IMR-90 (cell line): ENCODE results near the gene LENG1. TPM values are rescaled to one million over a fixed set of nuclear protein-coding genes. Genes with fewer than 3 reads are reported as not detected.

Source experiments
- ATAC-seq: fragments of 200-7000 bp; cut with Tn5 transposase; 2 replicates; pipeline ENCODE4 v1.9.1; 2020; ENCODE audit warnings: low read depth, mild to moderate bottlenecking, moderate library complexity
- BruUV-seq: library from RNA; stranded (reverse); fragments of 400-500 nt; replicated peaks from 2 replicates; lab custom pipeline; 2021; lab: Mats Ljungman, UMichigan
- CTCF ChIA-PET: fragments of 300-600 bp; formaldehyde crosslinking; extraction: SDS; loops from one replicate; lab custom pipeline; 2021; ENCODE audit warnings: antibody characterized with exemption; lab: Yijun Ruan, JAX
- POLR2A ChIA-PET: fragments of 300-600 bp; sonication (Branson Sonifier 250); formaldehyde crosslinking; loops from one replicate; lab custom pipeline; 2022; ENCODE audit warnings: antibody characterized with exemption; ENCODE audit not compliant: unreplicated experiment; lab: Charles Lee
- DNase-seq: peaks from one replicate; pipeline ENCODE4 v3.0.0; 2013
- H2AFZ ChIP-seq: replicated peaks from 2 replicates; pipeline ENCODE3; 2013; ENCODE audit warnings: low read length, mild to moderate bottlenecking; ENCODE audit not compliant: poor library complexity
- H2AK5ac ChIP-seq: 2 replicates; pipeline ENCODE4 v1.6.1; 2013; ENCODE audit warnings: low read depth, low read length, inconsistent platforms
- H2AK9ac ChIP-seq: replicated peaks from 2 replicates; pipeline ENCODE3; 2013; ENCODE audit warnings: mild to moderate bottlenecking, low read depth, low read length, moderate library complexity; ENCODE audit not compliant: poor library complexity
- H2BK120ac ChIP-seq: 2 replicates; pipeline ENCODE4 v1.6.1; 2013; ENCODE audit warnings: low read depth, low read length, inconsistent platforms
- H2BK15ac ChIP-seq: 3 replicates; pipeline ENCODE4 v1.6.1; 2013; ENCODE audit warnings: low read depth, low read length, inconsistent platforms
- H2BK20ac ChIP-seq: 2 replicates; pipeline ENCODE4 v1.6.1; 2013; ENCODE audit warnings: low read depth, mild to moderate bottlenecking, inconsistent platforms, low read length, moderate library complexity
- H2BK5ac ChIP-seq: 2 replicates; pipeline ENCODE4 v1.6.1; 2013; ENCODE audit warnings: mild to moderate bottlenecking, low read depth, low read length, inconsistent platforms; ENCODE audit not compliant: poor library complexity, severe bottlenecking
- H3K14ac ChIP-seq: replicated peaks from 2 replicates; pipeline ENCODE4 v1.6.1; 2013; ENCODE audit warnings: low read depth, low read length, inconsistent platforms
- H3K18ac ChIP-seq: 2 replicates; pipeline ENCODE4 v1.6.1; 2013; ENCODE audit warnings: low read depth, low read length, control low read depth
- H3K23ac ChIP-seq: 2 replicates; pipeline ENCODE4 v1.6.1; 2013; ENCODE audit warnings: low read depth, low read length, inconsistent platforms
- H3K27ac ChIP-seq: 2 replicates; pipeline ENCODE4 v1.5.1; 2013; ENCODE audit warnings: mild to moderate bottlenecking, control low read depth, low read length; ENCODE audit not compliant: insufficient read depth
- H3K27me3 ChIP-seq: 2 replicates; pipeline ENCODE4 v1.6.1; 2013; ENCODE audit warnings: low read length; ENCODE audit not compliant: control insufficient read depth, insufficient read depth
- H3K36me3 ChIP-seq: 2 replicates; pipeline ENCODE4 v1.6.1; 2013; ENCODE audit warnings: low read length, mixed read lengths; ENCODE audit not compliant: control insufficient read depth, insufficient read depth
- H3K4ac ChIP-seq: 2 replicates; pipeline ENCODE4 v1.6.1; 2013; ENCODE audit warnings: low read depth, low read length, inconsistent platforms
- H3K4me1 ChIP-seq: 2 replicates; pipeline ENCODE4 v1.6.1; 2013; ENCODE audit warnings: low read length, mixed read lengths; ENCODE audit not compliant: control insufficient read depth, insufficient read depth
- H3K4me2 ChIP-seq: 2 replicates; pipeline ENCODE4 v1.6.1; 2013; ENCODE audit warnings: low read depth, mild to moderate bottlenecking, control low read depth, low read length, moderate library complexity
- H3K4me3 ChIP-seq: 2 replicates; pipeline ENCODE4 v1.5.1; 2013; ENCODE audit warnings: low read depth, mild to moderate bottlenecking, control low read depth, low read length, moderate library complexity; ENCODE audit not compliant: insufficient read depth
- H3K56ac ChIP-seq: 2 replicates; pipeline ENCODE4 v1.6.1; 2013; ENCODE audit warnings: low read length, inconsistent platforms; ENCODE audit not compliant: insufficient read depth; ENCODE audit errors: extremely low read depth
- H3K79me1 ChIP-seq, 2 experiments: 2 replicates each; pipeline ENCODE4 v1.6.1; 2013; ENCODE audit warnings: low read length in 2 of 2, inconsistent platforms in 1 of 2, low read depth in 1 of 2
- H3K9ac ChIP-seq: 2 replicates; pipeline ENCODE4 v1.6.1; 2013; ENCODE audit warnings: low read depth, low read length, control low read depth
- H3K9me1 ChIP-seq: 2 replicates; pipeline ENCODE4 v1.6.1; 2013; ENCODE audit warnings: low read length, inconsistent platforms; ENCODE audit not compliant: insufficient read depth
- H3K9me3 ChIP-seq: 2 replicates; pipeline ENCODE4 v1.6.1; 2013; ENCODE audit warnings: low read length; ENCODE audit not compliant: control insufficient read depth, insufficient read depth
- H4K20me1 ChIP-seq: 2 replicates; pipeline ENCODE4 v1.6.1; 2013; ENCODE audit warnings: low read length, inconsistent platforms; ENCODE audit not compliant: insufficient read depth
- H4K5ac ChIP-seq: 2 replicates; pipeline ENCODE4 v1.6.1; 2013; ENCODE audit warnings: mild to moderate bottlenecking, low read depth, low read length, control low read depth
- H4K8ac ChIP-seq, 2 experiments: 2 replicates each; pipeline ENCODE4 v1.6.1; 2013; ENCODE audit warnings: low read depth in 2 of 2, low read length in 2 of 2, control low read depth in 1 of 2, inconsistent platforms in 1 of 2
- H4K91ac ChIP-seq: 2 replicates; pipeline ENCODE4 v1.6.1; 2013; ENCODE audit warnings: low read depth, low read length, inconsistent platforms; ENCODE audit not compliant: insufficient read depth
- CEBPB ChIP-seq: IDR thresholded peaks from 2 replicates; pipeline ENCODE4 v1.6.1; 2012; ENCODE audit warnings: low read depth, low read length, improper control_type of control experiment
- CHD1 ChIP-seq: IDR thresholded peaks from 2 replicates; pipeline ENCODE4 v1.6.1; 2012; ENCODE audit warnings: low read depth, low read length, improper control_type of control experiment
- FOS ChIP-seq: fragments of 150-350 bp; IDR thresholded peaks from 2 replicates; pipeline ENCODE4 v1.6.1; 2016; ENCODE audit warnings: low read depth, low read length
- MAZ ChIP-seq: IDR thresholded peaks from 2 replicates; pipeline ENCODE4 v1.6.1; 2012; ENCODE audit warnings: low read depth, mild to moderate bottlenecking, low read length, improper control_type of control experiment, moderate library complexity, borderline replicate concordance
- MXI1 ChIP-seq: IDR thresholded peaks from 2 replicates; pipeline ENCODE4 v1.6.1; 2012; ENCODE audit warnings: low read depth, mild to moderate bottlenecking, low read length, moderate library complexity, borderline replicate concordance
- POLR2A ChIP-seq: IDR thresholded peaks from 2 replicates; pipeline ENCODE4 v1.6.1; 2012; ENCODE audit warnings: mild to moderate bottlenecking, low read depth, low read length
- RCOR1 ChIP-seq: IDR thresholded peaks from 2 replicates; pipeline ENCODE4 v1.6.1; 2012; ENCODE audit warnings: mild to moderate bottlenecking, low read length, improper control_type of control experiment; ENCODE audit not compliant: insufficient replicate concordance
- RFX5 ChIP-seq: IDR thresholded peaks from 2 replicates; pipeline ENCODE4 v1.8.0; 2012; ENCODE audit warnings: low read depth, mild to moderate bottlenecking, low read length, moderate library complexity
- WGBS, 2 experiments: methylation state at CpG; one replicate each; pipeline versions ENCODE4 v1.1.5 to v1.1.7; 2013; ENCODE audit warnings: missing lambda C conversion rate in 2 of 2; ENCODE audit not compliant: insufficient read length in 1 of 2; ENCODE audit errors: extremely low coverage in 2 of 2; 5-methylcytosine and 5-hydroxymethylcytosine counted together
- dilution Hi-C: fragments of 300-500 bp; cut with HindIII; formaldehyde crosslinking; loops from one replicate; pipeline ENCODE4 v1.14.3; 2018; ENCODE audit warnings: low sequenced_read_pairs; ENCODE audit not compliant: unreplicated experiment
- in situ Hi-C: fragments of 300-500 bp; cut with MboI; formaldehyde crosslinking; loops from 3 replicates; pipeline ENCODE4 v1.14.3; 2019; ENCODE audit warnings: low sequenced_read_pairs, inconsistent platforms, mixed read lengths
- intact Hi-C: fragments of 100-400 bp; cut with micrococcal nuclease; formaldehyde crosslinking; loops from 2 replicates; pipeline ENCODE4 v1.10.0; 2022
- polyA plus RNA-seq, 3 experiments: library from polyadenylated mRNA; depleted of rRNA; stranded (reverse); fragments of >200 nt; gene quantifications; 2 replicates each; pipeline ENCODE4 v1.2.3, GENCODE V29; 2012; ENCODE audit warnings: low replicate concordance in 1 of 3
- total RNA-seq: library from RNA; depleted of rRNA; stranded (reverse); fragments of >200 nt; gene quantifications from 2 replicates; pipeline ENCODE4 v1.2.3, GENCODE V29; 2012
- TF ChIP-seq, protein P1 (sequence below): fragments of 150-350 bp; IDR thresholded peaks from 2 replicates; pipeline ENCODE4 v1.6.1; 2017; ENCODE audit warnings: mild to moderate bottlenecking, antibody characterized with exemption, low read length, low read depth
- TF ChIP-seq, protein P2 (sequence below): conservative IDR thresholded peaks from 2 replicates; pipeline ENCODE4 v1.5.1; 2012; ENCODE audit warnings: mild to moderate bottlenecking, low read depth, low read length, improper control_type of control experiment

Gene LENG1
- total and polyA plus RNA-seq, 2 of the 4 experiments (the other 2 are of a cell fraction): 2.7 to 5.3 TPM

DNA sequence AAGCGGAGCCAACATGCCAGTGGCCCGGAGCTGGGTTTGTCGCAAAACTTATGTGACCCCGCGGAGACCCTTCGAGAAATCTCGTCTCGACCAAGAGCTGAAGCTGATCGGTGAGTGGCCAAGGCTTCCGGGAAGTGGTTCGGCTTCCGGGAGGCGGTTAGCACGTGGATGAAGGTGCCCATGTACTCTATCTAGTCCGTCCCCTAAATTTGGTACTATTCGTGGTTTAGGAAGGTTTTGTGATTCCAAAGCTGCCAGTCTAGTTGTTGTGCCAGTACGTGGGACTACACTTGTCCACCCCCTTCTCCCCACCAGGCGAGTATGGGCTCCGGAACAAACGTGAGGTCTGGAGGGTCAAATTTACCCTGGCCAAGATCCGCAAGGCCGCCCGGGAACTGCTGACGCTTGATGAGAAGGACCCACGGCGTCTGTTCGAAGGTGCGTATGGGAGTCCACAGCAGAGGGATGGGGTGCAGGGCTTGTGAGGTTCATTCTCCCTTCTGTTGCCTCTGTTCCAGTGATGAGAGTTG is 41.7 kb upstream of the LENG1 start:
- Histone ChIP-seq H3K9ac (peak overlapping the region; percentile 86), H2AK5ac (peak overlapping the region; percentile 91), H4K8ac (peak overlapping the region; percentile 72 to 73; a peak in 2 of 4 replicates), H3K23ac (peak overlapping the region; percentile 79; the same call in 1 of the 2 replicates), H3K79me1 (peaks cover 5 to 55% of the 10 kb centered on the region in 2 experiments; a peak in 3 of 4 replicates), H2BK20ac (no peak overlapping the region), H2BK120ac (no peak overlapping the region), H3K4ac (peak overlapping the region; percentile 75), H4K91ac (peak overlapping the region; percentile 73), H3K4me2 (peak overlapping the region; percentile 87), H2BK15ac (no peak overlapping the region), H2AFZ (peak overlapping the region; percentile 97), H2BK5ac (peak overlapping the region; percentile 89), H3K56ac (peak overlapping the region; percentile 82), H3K4me1 (peaks cover 7% of the 10 kb centered on the region), H4K20me1 (peaks cover 55% of the 10 kb centered on the region), H4K5ac (0 out of 2 replicates have a peak overlapping the region, but pooled peaks have one; percentile 9), H3K4me3 (peak overlapping the region; percentile 53), H3K9me1 (peaks cover 9% of the 10 kb centered on the region), H3K27me3 (no peaks in the 10 kb centered on the region), H3K27ac (peak overlapping the region; percentile 92), H3K18ac (no peak overlapping the region; the same call in 1 of the 2 replicates), H3K14ac (peak overlapping the region; percentile 96), H3K36me3 (peaks cover 40% of the 10 kb centered on the region), H2AK9ac (peak overlapping the region; percentile 91), H3K9me3 (no peaks in the 10 kb centered on the region)
- TSS peak; percentile 70 for BruUV-seq
- no peak for ATAC-seq
- ChIA-PET CTCF (no interaction called here), POLR2A (interaction anchor here (0.8 to 2.0 kb wide), 5 partner anchors 9 to 64 kb away, joined by 3 to 10 read pairs (median 5); partner anchors contain the start of genes CNOT3, LENG1, MBOAT7 and TSEN34)
- 0% methylated on average over 8 of the region's 28 CpGs; no CpG with 5 or more reads in 1 of the 2 experiments for WGBS, 2 experiments
- intact Hi-C loops (no loop called here), dilution Hi-C loops (no loop called here), in situ Hi-C loops (loop anchor here (10.0 kb wide), 1 partner anchor 254 kb away; no protein-coding TSS in a partner anchor)
- no peak for DNase-seq
- TF ChIP-seq, protein P1, sequence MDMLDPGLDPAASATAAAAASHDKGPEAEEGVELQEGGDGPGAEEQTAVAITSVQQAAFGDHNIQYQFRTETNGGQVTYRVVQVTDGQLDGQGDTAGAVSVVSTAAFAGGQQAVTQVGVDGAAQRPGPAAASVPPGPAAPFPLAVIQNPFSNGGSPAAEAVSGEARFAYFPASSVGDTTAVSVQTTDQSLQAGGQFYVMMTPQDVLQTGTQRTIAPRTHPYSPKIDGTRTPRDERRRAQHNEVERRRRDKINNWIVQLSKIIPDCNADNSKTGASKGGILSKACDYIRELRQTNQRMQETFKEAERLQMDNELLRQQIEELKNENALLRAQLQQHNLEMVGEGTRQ: no peak
- peak; percentile 61 for TF ChIP-seq RFX5
- TF ChIP-seq FOS: no peak
- no peak for TF ChIP-seq POLR2A
- TF ChIP-seq RCOR1: no peak
- no peak for TF ChIP-seq CHD1
- TF ChIP-seq MXI1: peak; percentile 52; the same call in 1 of the 2 replicates
- TF ChIP-seq, protein P2, sequence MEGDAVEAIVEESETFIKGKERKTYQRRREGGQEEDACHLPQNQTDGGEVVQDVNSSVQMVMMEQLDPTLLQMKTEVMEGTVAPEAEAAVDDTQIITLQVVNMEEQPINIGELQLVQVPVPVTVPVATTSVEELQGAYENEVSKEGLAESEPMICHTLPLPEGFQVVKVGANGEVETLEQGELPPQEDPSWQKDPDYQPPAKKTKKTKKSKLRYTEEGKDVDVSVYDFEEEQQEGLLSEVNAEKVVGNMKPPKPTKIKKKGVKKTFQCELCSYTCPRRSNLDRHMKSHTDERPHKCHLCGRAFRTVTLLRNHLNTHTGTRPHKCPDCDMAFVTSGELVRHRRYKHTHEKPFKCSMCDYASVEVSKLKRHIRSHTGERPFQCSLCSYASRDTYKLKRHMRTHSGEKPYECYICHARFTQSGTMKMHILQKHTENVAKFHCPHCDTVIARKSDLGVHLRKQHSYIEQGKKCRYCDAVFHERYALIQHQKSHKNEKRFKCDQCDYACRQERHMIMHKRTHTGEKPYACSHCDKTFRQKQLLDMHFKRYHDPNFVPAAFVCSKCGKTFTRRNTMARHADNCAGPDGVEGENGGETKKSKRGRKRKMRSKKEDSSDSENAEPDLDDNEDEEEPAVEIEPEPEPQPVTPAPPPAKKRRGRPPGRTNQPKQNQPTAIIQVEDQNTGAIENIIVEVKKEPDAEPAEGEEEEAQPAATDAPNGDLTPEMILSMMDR: no peak
- no peak for TF ChIP-seq MAZ
- no peak for TF ChIP-seq CEBPB
